GM21367 (cell line): ENCODE results near the gene MRPS21.
"Not testable (repeated sequence)": the region's sequence is repeated elsewhere in the genome, so short reads cannot be mapped to it uniquely, and the experiment has no call there.

Source experiments
- ATAC-seq: cut with Tn5 transposase; IDR thresholded peaks from one replicate; pipeline ENCODE4 v1.9.1; 2021; ENCODE audit not compliant: unreplicated experiment

MRPS21 gene

GRCh38 chr1:150281221-150281757 lies 12.4 kb upstream of the MRPS21 start:
- ATAC-seq: no peak

GRCh38 chr1:150281758-150282557 lies 11.7 kb upstream of the MRPS21 start, which contains the start of gene CIART:
CIART (plus strand) TSS chr1:150282554; CDS start chr1:150283268, 714 bp downstream.
- peak; percentile 57 for ATAC-seq

- ATAC-seq: no peak
Observed at GRCh38 chr1:150282558-150282958, 11.1 kb upstream of the MRPS21 start.

GRCh38 chr1:150283260-150283659 lies 10.4 kb upstream of the MRPS21 start:
- no peak for ATAC-seq

DNA sequence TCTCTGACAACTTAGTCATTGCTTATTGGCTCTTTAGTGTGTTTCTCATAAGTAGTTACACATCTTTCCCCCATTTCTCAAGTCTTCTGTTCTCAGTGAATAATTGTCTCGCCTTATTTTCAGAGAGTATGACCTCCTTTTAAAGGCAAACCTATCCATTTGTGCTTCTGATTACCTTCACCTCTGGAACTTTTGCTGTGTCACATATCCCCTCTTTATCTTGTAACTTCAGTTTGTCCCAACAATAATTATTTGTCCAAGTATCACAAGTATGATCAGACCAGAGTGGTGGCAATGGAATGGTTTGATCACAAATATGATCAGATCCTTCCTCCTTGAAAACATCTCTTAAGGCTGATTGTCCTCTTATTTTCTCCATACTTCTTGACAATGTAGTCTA lies 5.3 kb upstream of the MRPS21 start:
- no peak for ATAC-seq

DNA sequence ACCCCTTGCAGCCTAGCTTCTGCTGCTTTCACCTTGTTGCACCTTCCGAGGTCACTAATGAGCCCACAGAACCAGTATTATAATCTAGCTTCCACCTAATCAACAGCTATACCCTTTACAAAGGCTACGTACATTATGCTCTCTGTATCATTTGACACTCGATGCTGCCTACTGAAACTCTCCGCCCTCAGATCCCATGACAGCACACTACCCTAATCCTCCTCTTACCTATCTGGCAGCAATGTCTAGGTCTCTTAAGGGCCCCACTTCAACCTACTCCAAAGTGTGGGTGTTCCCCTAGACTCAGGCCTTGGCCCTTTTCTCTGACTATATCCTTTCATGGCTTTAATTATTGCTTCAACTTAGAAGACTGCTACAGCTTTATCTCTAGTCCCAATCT lies 4.8 kb upstream of the MRPS21 start:
- ATAC-seq: no peak

DNA sequence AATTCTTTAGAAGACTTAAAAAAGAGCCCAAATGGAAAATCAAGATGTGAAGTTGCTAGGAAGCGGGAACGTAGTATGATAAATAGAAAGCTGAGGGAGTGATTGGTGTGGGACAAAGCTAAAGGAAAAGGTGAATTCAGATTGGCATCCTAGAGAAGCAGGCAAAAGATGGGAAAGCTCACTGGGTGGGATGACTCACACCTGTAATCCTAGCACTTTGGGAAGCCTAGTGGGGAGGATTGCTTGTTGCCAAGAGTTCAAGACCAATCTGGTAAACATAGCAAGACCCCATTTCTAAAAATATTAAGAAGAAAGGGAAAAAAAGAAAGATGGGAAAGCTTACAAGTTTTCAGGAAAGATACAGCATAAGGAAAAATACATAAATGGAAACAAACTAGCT lies 1.8 kb downstream of the MRPS21 start:
- ATAC-seq: no peak

DNA sequence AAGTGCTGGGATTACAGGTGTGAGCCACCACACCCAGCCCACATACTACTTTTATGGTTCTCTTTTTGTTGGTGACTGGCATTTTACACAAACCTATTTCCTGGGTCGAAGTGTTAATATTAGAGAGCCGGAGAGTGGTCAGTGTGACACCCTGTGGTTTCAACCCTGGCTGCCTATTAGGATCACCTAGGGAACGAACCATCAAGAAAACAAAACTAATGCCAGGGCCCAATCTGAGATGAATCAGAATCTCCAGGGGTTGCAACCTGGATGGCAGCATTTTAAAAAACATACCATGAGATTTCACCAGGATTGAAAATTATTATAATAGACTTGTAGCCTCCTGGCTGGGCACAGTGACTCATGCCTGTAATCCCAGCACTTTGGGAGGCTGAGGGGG lies 6.1 kb downstream of the MRPS21 start:
- no peak for ATAC-seq

DNA sequence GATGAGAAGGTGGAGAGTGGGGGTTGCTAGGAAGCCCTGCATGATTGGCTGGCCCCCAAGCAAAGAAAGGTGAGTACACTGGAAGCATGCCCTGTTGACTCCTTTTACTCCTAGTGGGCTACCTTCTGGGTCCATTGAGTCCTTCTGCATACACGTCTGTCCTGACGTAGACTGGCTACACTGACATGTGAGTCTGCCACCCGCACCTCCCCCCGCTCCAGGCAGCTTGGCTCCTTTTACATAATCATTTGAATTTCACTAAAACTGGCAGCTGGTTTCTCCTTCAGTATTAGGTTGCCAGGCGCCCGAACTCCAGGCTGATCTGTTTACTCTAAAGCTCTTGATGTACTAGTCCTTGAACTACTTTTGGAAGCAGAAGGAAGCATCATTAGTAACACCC lies 8.7 kb downstream of the MRPS21 start:
- no peak for ATAC-seq

- ATAC-seq: no peak
Observed at GRCh38 chr1:150302902-150303301, 9.2 kb downstream of the MRPS21 start.

- ATAC-seq: not testable (repeated sequence)
Observed at GRCh38 chr1:150308585-150308984, 14.9 kb downstream of the MRPS21 start.

- ATAC-seq: no peak
Observed at GRCh38 chr1:150309758-150310508, 16.3 kb downstream of the MRPS21 start.

DNA sequence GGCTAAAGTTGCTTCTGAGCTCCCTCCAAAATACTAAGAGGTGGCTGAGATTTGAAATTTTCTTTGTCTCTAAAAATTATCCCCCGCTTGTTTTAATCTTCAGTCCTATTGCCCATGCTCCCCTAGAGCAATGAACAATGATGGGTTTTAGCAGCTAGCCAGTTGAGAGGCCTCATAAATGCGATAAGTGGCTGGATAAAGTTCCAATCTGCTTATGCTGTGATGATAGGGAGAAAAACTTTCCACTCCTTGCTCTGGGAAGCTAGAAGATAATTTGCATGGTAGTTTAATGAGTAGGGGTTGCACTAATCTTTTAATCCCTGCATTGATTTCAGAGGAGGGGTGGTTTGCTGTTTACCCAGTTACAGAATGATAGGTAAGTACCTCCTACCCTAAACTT lies 18.1 kb downstream of the MRPS21 start:
- no peak for ATAC-seq

GRCh38 chr1:150314691-150315090 lies 21.0 kb downstream of the MRPS21 start:
- ATAC-seq: not testable (repeated sequence)

DNA sequence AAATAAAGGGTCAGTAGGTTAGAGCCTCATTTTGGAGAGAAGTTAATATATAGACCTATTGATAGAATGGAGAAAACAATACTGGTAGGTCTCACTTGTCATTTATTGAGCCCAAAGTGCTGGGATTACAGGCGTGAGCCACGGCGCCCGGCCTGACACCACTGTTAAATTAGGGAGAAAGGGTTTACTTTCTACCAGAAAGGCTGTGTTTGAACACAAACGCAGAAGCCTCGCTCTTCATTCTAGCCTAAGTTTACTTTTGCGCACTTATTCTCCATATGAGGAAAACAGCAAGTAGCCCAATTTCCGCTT lies 27.0 kb downstream of the MRPS21 start:
- no peak for ATAC-seq

DNA sequence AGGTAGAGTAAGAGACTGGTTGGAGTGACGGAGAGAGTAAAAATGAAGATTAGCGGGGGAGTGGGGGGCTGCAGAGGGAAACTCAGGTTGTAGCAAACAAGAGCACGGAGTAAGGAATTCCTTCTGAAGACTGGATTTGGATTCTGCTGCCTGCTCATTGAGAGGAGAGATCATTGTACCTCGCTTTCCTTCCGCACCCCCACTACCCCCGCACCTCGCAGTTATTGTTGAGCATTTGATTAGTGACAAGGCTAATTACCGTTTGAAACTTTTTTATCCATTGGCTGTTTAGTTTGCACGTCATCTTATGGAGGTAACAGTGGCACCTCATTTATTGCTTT lies 28.1 kb downstream of the MRPS21 start:
- no peak for ATAC-seq

GRCh38 chr1:150322310-150322709 lies 28.6 kb downstream of the MRPS21 start:
- no peak for ATAC-seq

DNA sequence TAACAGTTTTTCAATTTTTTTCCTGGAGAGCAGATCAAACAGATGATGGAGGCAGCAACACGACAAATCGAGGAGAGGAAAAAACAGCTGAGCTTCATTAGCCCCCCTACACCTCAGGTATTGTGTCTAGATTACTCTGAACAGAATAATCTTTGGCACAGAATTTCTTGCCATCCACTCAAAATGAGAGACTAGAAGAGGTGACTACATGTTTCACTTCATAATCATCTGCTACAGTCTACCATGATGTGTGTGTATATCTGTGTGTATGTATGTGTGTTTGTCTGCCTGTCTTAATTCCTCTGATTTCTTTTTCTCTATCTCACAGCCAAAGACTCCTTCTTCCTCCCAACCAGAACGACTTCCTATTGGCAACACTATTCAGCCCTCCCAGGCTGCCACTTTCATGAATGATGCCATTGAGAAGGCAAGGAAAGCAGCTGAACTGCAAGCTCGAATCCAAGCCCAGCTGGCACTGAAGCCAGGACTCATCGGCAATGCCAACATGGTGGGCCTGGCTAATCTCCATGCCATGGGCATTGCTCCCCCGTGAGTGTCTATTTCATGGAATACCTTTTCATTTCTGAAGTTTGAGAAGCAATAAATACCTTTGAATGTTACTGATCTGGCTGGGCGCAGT lies 39.1 kb downstream of the MRPS21 start:
- ATAC-seq: no peak

DNA sequence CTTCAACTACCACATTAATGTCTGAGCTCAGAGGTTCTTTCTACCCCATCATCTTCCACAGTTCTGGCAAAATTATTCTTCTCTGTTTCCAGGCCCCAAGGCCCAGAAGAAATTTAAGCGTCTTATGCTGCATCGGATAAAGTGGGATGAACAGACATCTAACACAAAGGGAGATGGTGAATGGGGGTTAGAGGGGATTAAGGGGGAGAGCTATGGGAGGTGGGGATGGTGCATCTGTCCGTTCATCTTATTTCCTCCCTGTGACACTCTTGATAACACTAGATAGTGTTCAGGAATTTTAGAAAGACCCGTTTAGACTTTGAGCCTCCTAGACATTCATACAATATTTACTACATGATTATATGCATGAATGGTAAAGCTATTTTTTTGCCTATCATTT lies 52.7 kb downstream of the MRPS21 start:
- no peak for ATAC-seq

DNA sequence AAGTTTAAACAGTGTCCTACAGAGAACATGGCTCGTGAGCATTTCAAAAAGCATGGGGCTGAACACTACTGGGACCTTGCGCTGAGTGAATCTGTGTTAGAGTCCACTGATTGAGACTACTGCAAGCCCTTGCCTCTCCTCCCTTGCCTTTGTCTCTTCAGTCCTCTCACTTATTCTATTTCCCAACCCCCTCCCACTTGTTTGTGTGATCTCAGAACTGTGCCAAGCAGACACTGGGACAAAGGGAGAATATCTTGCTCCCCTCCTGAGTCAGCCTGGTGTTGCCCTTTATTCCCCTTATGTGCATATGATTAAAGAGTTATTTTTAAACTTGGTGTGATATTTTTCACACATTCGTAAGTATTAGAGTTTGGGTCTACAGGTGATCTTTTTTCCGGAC lies 59.2 kb downstream of the MRPS21 start:
- no peak for ATAC-seq
